ENCODE results near the gene WFIKKN2.

- no peak for TF ChIP-seq CTCF (IDR thresholded peaks at IDR 0.05)
- TF ChIP-seq POLR2A (IDR thresholded peaks at IDR 0.05) = no peak
These were observed 25.9 kb downstream of the WFIKKN2 start for GRCh38 chr17:50861334-50861676.

Measured in uterus (tissue), 2 donors.